ENCODE data around the gene FREM2. TPM values are rescaled to one million over a fixed set of nuclear protein-coding genes. Genes with fewer than 3 reads are reported as not detected.

Gene FREM2
- total RNA-seq, 3 donors from 2014 or later (not counting 1 experiment from before 2014, with no cell fraction given), result not detected

- no peak overlapping the region for H3K27ac ChIP-seq (ENCODE audit: low read length)
Measured at GRCh38 chr13:38848360-38848759, 161.5 kb downstream of the FREM2 start.

GRCh38 chr13:38849315-38849714, 162.4 kb downstream of the FREM2 start:
- peaks cover 3% of the 10 kb centered on the region for H3K27me3 ChIP-seq (ENCODE audit: control insufficient read depth, insufficient read depth, low read length)
- no peak overlapping the region for H3K27ac Mint-ChIP-seq
- H3K4me3 ChIP-seq (ENCODE audit: low read length), result no peak overlapping the region
- H3K36me3 ChIP-seq (ENCODE audit: control insufficient read depth, insufficient read depth, low read length), result no peaks in the 10 kb centered on the region
- intact Hi-C loops (cut with micrococcal nuclease), result no loop called here
- no peaks in the 10 kb centered on the region for H3K27me3 Mint-ChIP-seq (ENCODE audit: low read depth in 2 of 2)
- DNase-seq (no peak), ATAC-seq (no peak)
- H3K4me1 ChIP-seq (ENCODE audit: control insufficient read depth, insufficient read depth, low read length), result no peaks in the 10 kb centered on the region
- no peaks in the 10 kb centered on the region for H3K4me1 Mint-ChIP-seq
- peaks cover 0 to 5% of the 10 kb centered on the region in 2 donors for H3K9me3 Mint-ChIP-seq
- 76% methylated on average over 4 of the region's 4 CpGs for WGBS (ENCODE audit: insufficient coverage)
- H3K9me3 ChIP-seq (ENCODE audit: control insufficient read depth, insufficient read depth, low read length), result no peaks in the 10 kb centered on the region
- no peak for TF ChIP-seq CTCF (IDR thresholded peaks at IDR 0.05)
- H3K27ac ChIP-seq (ENCODE audit: low read length), result no peak overlapping the region
- no peaks in the 10 kb centered on the region for H3K36me3 Mint-ChIP-seq
- H3K4me3 Mint-ChIP-seq, result no peak overlapping the region

More at GRCh38 chr13:38848360-38848759, 161.5 kb downstream of the FREM2 start:
- Histone ChIP-seq H3K4me1 (ENCODE audit: control insufficient read depth, insufficient read depth, low read length) (no peaks in the 10 kb centered on the region), H3K36me3 (ENCODE audit: control insufficient read depth, insufficient read depth, low read length) (no peaks in the 10 kb centered on the region), H3K4me3 (ENCODE audit: low read length) (no peak overlapping the region), H3K9me3 (ENCODE audit: control insufficient read depth, insufficient read depth, low read length) (no peaks in the 10 kb centered on the region), H3K27me3 (ENCODE audit: control insufficient read depth, insufficient read depth, low read length) (peaks cover 2% of the 10 kb centered on the region)
- Mint-ChIP-seq H3K4me3 (no peak overlapping the region), H3K9me3 (peaks cover 2 to 5% of the 10 kb centered on the region in 2 donors), H3K36me3 (no peaks in the 10 kb centered on the region), H3K27ac (no peak overlapping the region), H3K27me3 (ENCODE audit: low read depth in 2 of 2) (no peaks in the 10 kb centered on the region), H3K4me1 (no peaks in the 10 kb centered on the region)
- ATAC-seq, result no peak
- WGBS (ENCODE audit: insufficient coverage), result 74% methylated on average over 6 of the region's 7 CpGs
- TF ChIP-seq CTCF (IDR thresholded peaks at IDR 0.05), result no peak
- DNase-seq, result no peak
- intact Hi-C loops (cut with micrococcal nuclease), result no loop called here

- Histone ChIP-seq H3K36me3 (ENCODE audit: control insufficient read depth, insufficient read depth, low read length) (no peaks in the 10 kb centered on the region), H3K4me1 (ENCODE audit: control insufficient read depth, insufficient read depth, low read length) (no peaks in the 10 kb centered on the region), H3K27me3 (ENCODE audit: control insufficient read depth, insufficient read depth, low read length) (peaks cover 3% of the 10 kb centered on the region), H3K9me3 (ENCODE audit: control insufficient read depth, insufficient read depth, low read length) (no peaks in the 10 kb centered on the region), H3K27ac (ENCODE audit: low read length) (no peak overlapping the region), H3K4me3 (ENCODE audit: low read length) (no peak overlapping the region)
- no peak overlapping the region for H3K27ac Mint-ChIP-seq
- no peaks in the 10 kb centered on the region for H3K4me1 Mint-ChIP-seq
- TF ChIP-seq CTCF (IDR thresholded peaks at IDR 0.05), result no peak
- DNase-seq (no peak), ATAC-seq (no peak)
- H3K36me3 Mint-ChIP-seq, result no peaks in the 10 kb centered on the region
- intact Hi-C loops (cut with micrococcal nuclease), result no loop called here
- no peaks in the 10 kb centered on the region for H3K27me3 Mint-ChIP-seq (ENCODE audit: low read depth in 2 of 2)
- 87% methylated on average over 3 of the region's 5 CpGs for WGBS (ENCODE audit: insufficient coverage)
- H3K4me3 Mint-ChIP-seq, result no peak overlapping the region
- peaks cover 0 to 5% of the 10 kb centered on the region in 2 donors for H3K9me3 Mint-ChIP-seq
Measured at GRCh38 chr13:38850868-38851626, 164.2 kb downstream of the FREM2 start.

GRCh38 chr13:38854226-38854625, 167.3 kb downstream of the FREM2 start:
- whole genome bisulfite sequencing (ENCODE audit: insufficient coverage), result 65% methylated on average over 2 of the region's 3 CpGs
- Mint-ChIP-seq H3K27ac (no peak overlapping the region), H3K4me3 (no peak overlapping the region), H3K36me3 (no peaks in the 10 kb centered on the region), H3K27me3 (ENCODE audit: low read depth in 2 of 2) (no peaks in the 10 kb centered on the region), H3K4me1 (no peaks in the 10 kb centered on the region), H3K9me3 (peaks cover 2 to 5% of the 10 kb centered on the region in 2 donors)
- no peaks in the 10 kb centered on the region for H3K36me3 ChIP-seq (ENCODE audit: control insufficient read depth, insufficient read depth, low read length)
- peaks cover 3% of the 10 kb centered on the region for H3K27me3 ChIP-seq (ENCODE audit: control insufficient read depth, insufficient read depth, low read length)
- H3K9me3 ChIP-seq (ENCODE audit: control insufficient read depth, insufficient read depth, low read length), result no peaks in the 10 kb centered on the region
- DNase-seq (no peak), ATAC-seq (no peak)
- intact Hi-C loops (cut with micrococcal nuclease), result no loop called here
- no peak overlapping the region for H3K4me3 ChIP-seq (ENCODE audit: low read length)
- no peak for TF ChIP-seq CTCF (IDR thresholded peaks at IDR 0.05)
- H3K4me1 ChIP-seq (ENCODE audit: control insufficient read depth, insufficient read depth, low read length), result no peaks in the 10 kb centered on the region
- no peak overlapping the region for H3K27ac ChIP-seq (ENCODE audit: low read length)

Data from natural killer cell (primary cell).